ENCODE measurements around the gene LRRTM4. TPM values are rescaled to one million over a fixed set of nuclear protein-coding genes. Genes with fewer than 3 reads are reported as not detected.

Gene LRRTM4
- total RNA-seq, 2 donors from 2014 or later: 7.0 to 21.1 TPM

DNA sequence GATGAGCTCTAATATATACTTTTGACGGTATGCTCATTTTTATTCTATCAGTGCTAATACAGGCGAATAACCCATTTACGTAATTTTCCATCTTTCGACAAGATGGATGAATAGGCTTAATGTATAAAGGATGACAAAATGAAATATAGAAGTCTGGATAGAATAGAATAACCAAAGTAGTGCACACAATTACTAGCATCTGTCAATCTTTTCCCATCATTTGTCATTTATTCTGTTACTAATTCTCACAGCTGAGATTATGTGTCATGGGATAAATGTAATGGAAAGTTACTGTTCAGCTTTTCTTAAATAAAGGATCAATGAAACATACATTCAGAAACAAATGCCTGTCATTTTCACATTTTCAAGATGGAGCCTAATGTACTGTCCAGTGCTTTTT, 548.6 kb downstream of the LRRTM4 start:
- no peak overlapping the region for H3K27ac ChIP-seq (ENCODE audit: low read depth, low read length)
- no peak overlapping the region for H3K9ac ChIP-seq (ENCODE audit: extremely low read depth, low read length, poor library complexity, severe bottlenecking)
- no peaks in the 10 kb centered on the region for H3K4me1 ChIP-seq (ENCODE audit: control insufficient read depth, insufficient read depth, low read length)
- no peaks in the 10 kb centered on the region for H3K9me3 ChIP-seq (ENCODE audit: control insufficient read depth, low read length)
- no peaks in the 10 kb centered on the region for H3K27me3 ChIP-seq (ENCODE audit: control insufficient read depth, insufficient read depth, low read length, poor library complexity, severe bottlenecking)
- H3K4me3 ChIP-seq (ENCODE audit: low read length): no peak overlapping the region
- H3K27me3 Mint-ChIP-seq (ENCODE audit: insufficient read depth): no peaks in the 10 kb centered on the region
- no peak for DNase-seq
- no peaks in the 10 kb centered on the region for H3K36me3 Mint-ChIP-seq (ENCODE audit: low read depth)
- no peaks in the 10 kb centered on the region for H3K36me3 ChIP-seq (ENCODE audit: control insufficient read depth, insufficient read depth, low read length)
- no peak overlapping the region for H3K4me3 Mint-ChIP-seq
- H3K4me1 Mint-ChIP-seq: peaks cover 4% of the 10 kb centered on the region
- no peaks in the 10 kb centered on the region for H3K9me3 Mint-ChIP-seq
- 99 to 100% methylated on average over 1 to 4 of the region's 4 CpGs for WGBS, 2 experiments (ENCODE audit: insufficient coverage in 1 of 2, insufficient read length in 1 of 2)
- TF ChIP-seq, protein P1, sequence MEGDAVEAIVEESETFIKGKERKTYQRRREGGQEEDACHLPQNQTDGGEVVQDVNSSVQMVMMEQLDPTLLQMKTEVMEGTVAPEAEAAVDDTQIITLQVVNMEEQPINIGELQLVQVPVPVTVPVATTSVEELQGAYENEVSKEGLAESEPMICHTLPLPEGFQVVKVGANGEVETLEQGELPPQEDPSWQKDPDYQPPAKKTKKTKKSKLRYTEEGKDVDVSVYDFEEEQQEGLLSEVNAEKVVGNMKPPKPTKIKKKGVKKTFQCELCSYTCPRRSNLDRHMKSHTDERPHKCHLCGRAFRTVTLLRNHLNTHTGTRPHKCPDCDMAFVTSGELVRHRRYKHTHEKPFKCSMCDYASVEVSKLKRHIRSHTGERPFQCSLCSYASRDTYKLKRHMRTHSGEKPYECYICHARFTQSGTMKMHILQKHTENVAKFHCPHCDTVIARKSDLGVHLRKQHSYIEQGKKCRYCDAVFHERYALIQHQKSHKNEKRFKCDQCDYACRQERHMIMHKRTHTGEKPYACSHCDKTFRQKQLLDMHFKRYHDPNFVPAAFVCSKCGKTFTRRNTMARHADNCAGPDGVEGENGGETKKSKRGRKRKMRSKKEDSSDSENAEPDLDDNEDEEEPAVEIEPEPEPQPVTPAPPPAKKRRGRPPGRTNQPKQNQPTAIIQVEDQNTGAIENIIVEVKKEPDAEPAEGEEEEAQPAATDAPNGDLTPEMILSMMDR (conservative IDR thresholded peaks at IDR 0.05): no peak
- H3K27ac Mint-ChIP-seq: no peak overlapping the region

DNA sequence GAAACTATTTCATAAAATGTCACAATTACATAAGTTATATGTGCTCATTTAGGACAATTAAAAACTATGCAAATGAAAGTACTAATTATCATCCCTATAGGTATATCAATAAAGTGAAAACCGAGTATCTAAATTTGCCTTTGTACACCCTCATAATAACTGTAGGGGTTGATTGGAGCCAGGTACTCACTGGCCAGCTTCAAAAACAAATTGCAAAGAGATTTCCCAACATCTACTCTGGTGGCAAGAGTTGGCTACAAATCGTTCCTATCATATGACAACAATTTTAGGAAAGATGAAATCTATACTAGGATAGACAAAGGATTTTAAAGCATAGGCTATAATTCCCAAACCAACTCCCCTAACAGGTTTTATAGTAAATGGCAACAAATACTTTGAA, 556.4 kb downstream of the LRRTM4 start:
- TF ChIP-seq, protein P1 (conservative IDR thresholded peaks at IDR 0.05): no peak
- Mint-ChIP-seq H3K9me3 (no peaks in the 10 kb centered on the region), H3K4me3 (no peak overlapping the region), H3K4me1 (no peaks in the 10 kb centered on the region), H3K27me3 (ENCODE audit: insufficient read depth) (no peaks in the 10 kb centered on the region), H3K27ac (no peak overlapping the region), H3K36me3 (ENCODE audit: low read depth) (no peaks in the 10 kb centered on the region)
- Histone ChIP-seq H3K9me3 (ENCODE audit: control insufficient read depth, low read length) (no peaks in the 10 kb centered on the region), H3K4me3 (ENCODE audit: low read length) (no peak overlapping the region), H3K27ac (ENCODE audit: low read depth, low read length) (no peak overlapping the region), H3K36me3 (ENCODE audit: control insufficient read depth, insufficient read depth, low read length) (no peaks in the 10 kb centered on the region), H3K4me1 (ENCODE audit: control insufficient read depth, insufficient read depth, low read length) (no peaks in the 10 kb centered on the region), H3K27me3 (ENCODE audit: control insufficient read depth, insufficient read depth, low read length, poor library complexity, severe bottlenecking) (no peaks in the 10 kb centered on the region), H3K9ac (ENCODE audit: extremely low read depth, low read length, poor library complexity, severe bottlenecking) (no peak overlapping the region)
- WGBS, 2 experiments (ENCODE audit: insufficient coverage in 1 of 2, insufficient read length in 1 of 2): 94% methylated on average over 2 of the region's 2 CpGs; no CpG with 5 or more reads in 1 of the 2 experiments
- no peak for DNase-seq

DNA sequence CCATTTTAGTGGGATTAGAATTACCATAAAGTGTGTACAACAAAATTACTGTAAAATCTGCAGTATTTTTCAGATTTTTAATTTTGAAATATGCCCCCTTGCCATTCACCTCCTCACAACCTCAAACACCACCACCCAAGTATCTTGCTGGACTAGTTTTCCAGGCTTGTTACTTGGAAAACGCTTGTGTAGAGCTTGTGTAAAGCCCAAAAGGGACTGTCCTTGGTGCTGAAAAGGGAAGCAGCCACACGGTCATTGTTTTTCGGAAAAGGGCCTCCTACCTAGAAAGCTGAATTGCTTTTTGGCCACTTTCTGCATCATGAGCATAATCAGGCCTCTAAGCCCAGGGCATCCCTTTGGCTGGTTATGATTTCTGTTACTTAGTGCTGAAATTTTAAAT, 563.4 kb downstream of the LRRTM4 start:
- no peaks in the 10 kb centered on the region for H3K36me3 ChIP-seq (ENCODE audit: control insufficient read depth, insufficient read depth, low read length)
- no peak overlapping the region for H3K4me3 ChIP-seq (ENCODE audit: low read length)
- no peaks in the 10 kb centered on the region for H3K4me1 ChIP-seq (ENCODE audit: control insufficient read depth, insufficient read depth, low read length)
- peak; percentile 80 for DNase-seq
- no peaks in the 10 kb centered on the region for H3K9me3 ChIP-seq (ENCODE audit: control insufficient read depth, low read length)
- Mint-ChIP-seq H3K36me3 (ENCODE audit: low read depth) (no peaks in the 10 kb centered on the region), H3K9me3 (no peaks in the 10 kb centered on the region), H3K27me3 (ENCODE audit: insufficient read depth) (no peaks in the 10 kb centered on the region), H3K27ac (no peak overlapping the region), H3K4me3 (no peak overlapping the region), H3K4me1 (peaks cover 3% of the 10 kb centered on the region)
- no peak overlapping the region for H3K9ac ChIP-seq (ENCODE audit: extremely low read depth, low read length, poor library complexity, severe bottlenecking)
- no peaks in the 10 kb centered on the region for H3K27me3 ChIP-seq (ENCODE audit: control insufficient read depth, insufficient read depth, low read length, poor library complexity, severe bottlenecking)
- TF ChIP-seq, protein P1 (conservative IDR thresholded peaks at IDR 0.05): no peak
- H3K27ac ChIP-seq (ENCODE audit: low read depth, low read length): no peak overlapping the region
- WGBS, 2 experiments (ENCODE audit: insufficient coverage in 1 of 2, insufficient read length in 1 of 2): 34 to 53% methylated on average over 3 of the region's 3 CpGs

Measured in endodermal cell (in vitro differentiated cells).